GM18519 (cell line): ENCODE results near the gene SH3RF3.

Experiments
- ATAC-seq: cut with Tn5 transposase; IDR thresholded peaks from one replicate; pipeline ENCODE4 v1.9.1; 2021; ENCODE audit warnings: mild to moderate bottlenecking, moderate library complexity; ENCODE audit not compliant: unreplicated experiment, low FRiP score

Gene SH3RF3

GRCh38 chr2:109344270-109344805 lies 215.3 kb downstream of the SH3RF3 start:
- no peak for ATAC-seq

GRCh38 chr2:109345091-109345490 lies 216.1 kb downstream of the SH3RF3 start:
- ATAC-seq: no peak

GRCh38 chr2:109345653-109346480 lies 216.9 kb downstream of the SH3RF3 start:
- no peak for ATAC-seq

GRCh38 chr2:109346601-109347228 lies 217.7 kb downstream of the SH3RF3 start:
- no peak for ATAC-seq

GRCh38 chr2:109347626-109348025 lies 218.6 kb downstream of the SH3RF3 start:
- ATAC-seq: no peak

- ATAC-seq: no peak
These were observed 219.2 kb downstream of the SH3RF3 start for GRCh38 chr2:109348190-109348589.

- peak; percentile 77 for ATAC-seq
These were observed 219.9 kb downstream of the SH3RF3 start for GRCh38 chr2:109348671-109349502.

- no peak for ATAC-seq
These were observed 220.8 kb downstream of the SH3RF3 start for GRCh38 chr2:109349503-109350465.

- no peak for ATAC-seq
These were observed 221.5 kb downstream of the SH3RF3 start for GRCh38 chr2:109350526-109350925.

GRCh38 chr2:109351164-109351756 lies 222.3 kb downstream of the SH3RF3 start:
- no peak for ATAC-seq

- ATAC-seq: no peak
These were observed 223.3 kb downstream of the SH3RF3 start for GRCh38 chr2:109352056-109352897.

GRCh38 chr2:109352898-109353689 lies 224.1 kb downstream of the SH3RF3 start:
- no peak for ATAC-seq

GRCh38 chr2:109353806-109354745 lies 225.1 kb downstream of the SH3RF3 start:
- no peak for ATAC-seq

GRCh38 chr2:109355192-109355843 lies 226.3 kb downstream of the SH3RF3 start:
- no peak for ATAC-seq

GRCh38 chr2:109356324-109357035 lies 227.5 kb downstream of the SH3RF3 start:
- ATAC-seq: no peak
